GM12878 (cell line): ENCODE results near the gene ZKSCAN2. TPM values are rescaled to one million over a fixed set of nuclear protein-coding genes. Genes with fewer than 3 reads are reported as not detected.

ENCODE experiments used
- ATF7 ChIP-seq: fragments of 450-650 bp; IDR thresholded peaks from 2 replicates; pipeline ENCODE4 v1.6.1; 2016; ENCODE audit warnings: low read depth, mild to moderate bottlenecking
- BRCA1 ChIP-seq: IDR thresholded peaks from 2 replicates; pipeline ENCODE4 v1.6.1; 2011; ENCODE audit warnings: low read depth, low read length, improper control_type of control experiment
- CREB1 ChIP-seq: IDR thresholded peaks from 2 replicates; pipeline ENCODE4 v1.6.1; 2012; ENCODE audit warnings: low read depth, mild to moderate bottlenecking, inconsistent platforms
- EZH2 ChIP-seq: IDR thresholded peaks from 2 replicates; pipeline ENCODE4 v1.6.1; 2012; ENCODE audit warnings: low read depth, mild to moderate bottlenecking, control low read depth, inconsistent platforms, low read length, borderline replicate concordance; ENCODE audit not compliant: control insufficient read depth
- JUNB ChIP-seq: IDR thresholded peaks from 2 replicates; pipeline ENCODE4 v1.6.1; 2016; ENCODE audit warnings: antibody characterized with exemption, mild to moderate bottlenecking
- LARP7 ChIP-seq: fragments of 450-650 bp; IDR thresholded peaks from 2 replicates; pipeline ENCODE4 v1.6.1; 2017; ENCODE audit warnings: mild to moderate bottlenecking
- MEF2A ChIP-seq: IDR thresholded peaks from 2 replicates; pipeline ENCODE4 v1.6.1; 2011; ENCODE audit warnings: low read depth, mild to moderate bottlenecking, low read length, moderate library complexity; ENCODE audit not compliant: insufficient read depth
- MYC ChIP-seq: IDR thresholded peaks from 2 replicates; pipeline ENCODE4 v1.6.1; 2011; ENCODE audit warnings: mild to moderate bottlenecking, low read length, moderate library complexity, inconsistent platforms; ENCODE audit not compliant: insufficient read depth, insufficient replicate concordance, insufficient read length, severe bottlenecking
- POLR2AphosphoS2 ChIP-seq: IDR thresholded peaks from 2 replicates; pipeline ENCODE4 v1.6.1; 2011; ENCODE audit warnings: low read depth, mild to moderate bottlenecking, low read length, improper control_type of control experiment, moderate library complexity
- SREBF1 ChIP-seq: IDR thresholded peaks from 2 replicates; pipeline ENCODE4 v1.6.1; 2012; ENCODE audit warnings: mild to moderate bottlenecking, low read length
- TAF1 ChIP-seq: IDR thresholded peaks from 2 replicates; pipeline ENCODE4 v1.6.1; 2011; ENCODE audit warnings: mild to moderate bottlenecking, low read depth, low read length, borderline replicate concordance
- TCF7 ChIP-seq: IDR thresholded peaks from 2 replicates; pipeline ENCODE4 v1.6.1; 2014; ENCODE audit warnings: antibody characterized with exemption, borderline replicate concordance
- ZNF24 ChIP-seq: fragments of 450-650 bp; IDR thresholded peaks from 2 replicates; pipeline ENCODE4 v1.6.1; 2017; ENCODE audit warnings: antibody characterized with exemption, mild to moderate bottlenecking
- ZNF622 ChIP-seq: fragments of 450-650 bp; IDR thresholded peaks from 2 replicates; pipeline ENCODE4 v1.6.1; 2017; ENCODE audit warnings: mild to moderate bottlenecking, inconsistent platforms
- polyA plus RNA-seq, 11 experiments: library from polyadenylated mRNA; depleted of rRNA in 4 of 11; unstranded in 6 of 11; stranded (reverse) in 5 of 11; fragments of >200 nt; fragmentation: Nextera tagmentation in 4 of 11; fragmentation: Illumina TruSeq in 1 of 11; extraction: Ambion mirVana in 4 of 11; extraction: Trizol in 1 of 11; gene quantifications; 1 replicate in 1 of 11; 2 replicates in 10 of 11; pipeline versions ENCODE4 v1.2.1 to v1.2.3, GENCODE V29; 2011 to 2016; ENCODE audit warnings: inconsistent platforms in 2 of 11, missing spikeins in 2 of 11, low read depth in 1 of 11
- total RNA-seq, 4 experiments: library from RNA; depleted of rRNA in 3 of 4; stranded (reverse); fragments of >200 nt in 3 of 4; fragmentation: Illumina TruSeq in 1 of 4; extraction: Trizol in 1 of 4; gene quantifications; 2 replicates each; pipeline versions ENCODE4 v1.2.1 to v1.2.3, GENCODE V29; 2013 to 2021
- TF ChIP-seq, protein P1 (sequence below): fragments of 450-650 bp; formaldehyde crosslinking; IDR thresholded peaks from 2 replicates; pipeline ENCODE4 v1.5.0; 2022; ENCODE audit warnings: mild to moderate bottlenecking, missing genetic modification characterization
- TF ChIP-seq, protein P2 (sequence below): fragments of 450-650 bp; IDR thresholded peaks from 2 replicates; pipeline ENCODE4 v1.6.1; 2014; ENCODE audit warnings: mild to moderate bottlenecking
- TF ChIP-seq, protein P3 (sequence below): IDR thresholded peaks from 2 replicates; pipeline ENCODE4 v1.6.1; 2012; ENCODE audit warnings: improper control_type of control experiment, low read depth, low read length; ENCODE audit not compliant: insufficient replicate concordance
- TF ChIP-seq, protein P4 (sequence below): IDR thresholded peaks from 2 replicates; pipeline ENCODE4 v1.6.1; 2011; ENCODE audit warnings: low read depth, low read length, improper control_type of control experiment, borderline replicate concordance

The ZKSCAN2 gene
- total and polyA plus RNA-seq, 10 of the 15 experiments (the other 5 are each of a cell fraction or from before 2014, with no cell fraction given), result 0.75 to 6.6 (median 2.9) TPM

DNA sequence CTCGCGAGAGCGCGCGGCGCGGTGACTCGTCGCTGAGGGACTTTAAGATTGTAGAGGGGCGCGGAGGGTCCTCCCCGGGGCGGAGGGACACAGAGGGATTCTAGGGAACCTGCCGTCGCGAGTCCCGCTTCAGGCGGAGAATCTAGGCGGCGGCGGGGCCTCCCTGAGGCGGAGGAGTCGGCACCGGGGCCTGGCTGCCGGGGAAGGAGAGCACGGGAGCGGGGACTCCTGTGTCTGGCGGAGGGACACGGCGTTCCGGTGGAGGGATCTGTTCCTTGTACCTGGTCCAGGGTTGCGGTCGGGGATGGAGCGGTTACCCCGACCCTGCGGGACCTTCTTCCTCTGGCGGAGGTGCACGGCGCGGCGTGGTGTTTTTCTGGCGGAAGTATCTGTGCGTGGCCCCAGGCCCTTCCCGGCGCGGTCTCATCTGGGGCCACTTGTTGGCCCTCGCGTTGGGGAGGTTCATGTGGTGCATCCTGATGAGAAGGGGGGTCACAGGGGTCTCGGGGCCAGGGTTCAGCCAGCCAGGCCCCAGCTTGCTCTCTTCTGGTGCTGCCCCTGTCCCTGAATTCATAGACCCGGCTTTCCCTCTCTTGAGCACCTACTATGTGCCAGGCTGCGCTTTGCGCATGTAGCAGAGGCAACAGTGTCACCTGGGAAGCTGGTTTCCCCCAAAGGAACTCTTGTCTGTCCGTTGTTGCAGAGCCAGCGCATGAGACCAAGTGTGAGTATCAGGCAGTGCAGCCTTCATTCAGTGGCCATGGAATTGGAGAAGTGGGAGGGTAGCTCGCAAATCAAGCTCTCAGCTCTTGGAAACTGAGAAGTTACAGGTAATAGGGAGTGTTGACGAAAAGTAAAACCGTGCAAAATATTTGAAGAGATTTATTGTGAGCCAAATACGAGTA is 563 bp upstream of the ZKSCAN2 start (continued):
- TF ChIP-seq, protein P1, sequence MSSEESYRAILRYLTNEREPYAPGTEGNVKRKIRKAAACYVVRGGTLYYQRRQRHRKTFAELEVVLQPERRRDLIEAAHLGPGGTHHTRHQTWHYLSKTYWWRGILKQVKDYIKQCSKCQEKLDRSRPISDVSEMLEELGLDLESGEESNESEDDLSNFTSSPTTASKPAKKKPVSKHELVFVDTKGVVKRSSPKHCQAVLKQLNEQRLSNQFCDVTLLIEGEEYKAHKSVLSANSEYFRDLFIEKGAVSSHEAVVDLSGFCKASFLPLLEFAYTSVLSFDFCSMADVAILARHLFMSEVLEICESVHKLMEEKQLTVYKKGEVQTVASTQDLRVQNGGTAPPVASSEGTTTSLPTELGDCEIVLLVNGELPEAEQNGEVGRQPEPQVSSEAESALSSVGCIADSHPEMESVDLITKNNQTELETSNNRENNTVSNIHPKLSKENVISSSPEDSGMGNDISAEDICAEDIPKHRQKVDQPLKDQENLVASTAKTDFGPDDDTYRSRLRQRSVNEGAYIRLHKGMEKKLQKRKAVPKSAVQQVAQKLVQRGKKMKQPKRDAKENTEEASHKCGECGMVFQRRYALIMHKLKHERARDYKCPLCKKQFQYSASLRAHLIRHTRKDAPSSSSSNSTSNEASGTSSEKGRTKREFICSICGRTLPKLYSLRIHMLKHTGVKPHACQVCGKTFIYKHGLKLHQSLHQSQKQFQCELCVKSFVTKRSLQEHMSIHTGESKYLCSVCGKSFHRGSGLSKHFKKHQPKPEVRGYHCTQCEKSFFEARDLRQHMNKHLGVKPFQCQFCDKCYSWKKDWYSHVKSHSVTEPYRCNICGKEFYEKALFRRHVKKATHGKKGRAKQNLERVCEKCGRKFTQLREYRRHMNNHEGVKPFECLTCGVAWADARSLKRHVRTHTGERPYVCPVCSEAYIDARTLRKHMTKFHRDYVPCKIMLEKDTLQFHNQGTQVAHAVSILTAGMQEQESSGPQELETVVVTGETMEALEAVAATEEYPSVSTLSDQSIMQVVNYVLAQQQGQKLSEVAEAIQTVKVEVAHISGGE (CRISPR knock-in tag), result peak; percentile 8; the same call in 1 of the 2 replicates
- TF ChIP-seq TAF1 (peak; percentile 83; the same call in 1 of the 2 replicates), LARP7 (peak; percentile 63; the same call in 1 of the 2 replicates), MEF2A (0 out of 2 replicates have a peak, but pooled peaks have one; percentile 10), ZNF622 (no peak), POLR2AphosphoS2 (no peak; the same call in 1 of the 2 replicates), ZNF24 (no peak), CREB1 (peak; percentile 63), ATF7 (peak; percentile 26; the same call in 1 of the 2 replicates), SREBF1 (no peak), BRCA1 (peak; percentile 72), TCF7 (no peak), MYC (no peak), EZH2 (no peak), JUNB (no peak; the same call in 1 of the 2 replicates)
- TF ChIP-seq, protein P2, sequence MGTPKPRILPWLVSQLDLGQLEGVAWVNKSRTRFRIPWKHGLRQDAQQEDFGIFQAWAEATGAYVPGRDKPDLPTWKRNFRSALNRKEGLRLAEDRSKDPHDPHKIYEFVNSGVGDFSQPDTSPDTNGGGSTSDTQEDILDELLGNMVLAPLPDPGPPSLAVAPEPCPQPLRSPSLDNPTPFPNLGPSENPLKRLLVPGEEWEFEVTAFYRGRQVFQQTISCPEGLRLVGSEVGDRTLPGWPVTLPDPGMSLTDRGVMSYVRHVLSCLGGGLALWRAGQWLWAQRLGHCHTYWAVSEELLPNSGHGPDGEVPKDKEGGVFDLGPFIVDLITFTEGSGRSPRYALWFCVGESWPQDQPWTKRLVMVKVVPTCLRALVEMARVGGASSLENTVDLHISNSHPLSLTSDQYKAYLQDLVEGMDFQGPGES, result 0 out of 2 replicates have a peak, but pooled peaks have one; percentile 23
- TF ChIP-seq, protein P3, sequence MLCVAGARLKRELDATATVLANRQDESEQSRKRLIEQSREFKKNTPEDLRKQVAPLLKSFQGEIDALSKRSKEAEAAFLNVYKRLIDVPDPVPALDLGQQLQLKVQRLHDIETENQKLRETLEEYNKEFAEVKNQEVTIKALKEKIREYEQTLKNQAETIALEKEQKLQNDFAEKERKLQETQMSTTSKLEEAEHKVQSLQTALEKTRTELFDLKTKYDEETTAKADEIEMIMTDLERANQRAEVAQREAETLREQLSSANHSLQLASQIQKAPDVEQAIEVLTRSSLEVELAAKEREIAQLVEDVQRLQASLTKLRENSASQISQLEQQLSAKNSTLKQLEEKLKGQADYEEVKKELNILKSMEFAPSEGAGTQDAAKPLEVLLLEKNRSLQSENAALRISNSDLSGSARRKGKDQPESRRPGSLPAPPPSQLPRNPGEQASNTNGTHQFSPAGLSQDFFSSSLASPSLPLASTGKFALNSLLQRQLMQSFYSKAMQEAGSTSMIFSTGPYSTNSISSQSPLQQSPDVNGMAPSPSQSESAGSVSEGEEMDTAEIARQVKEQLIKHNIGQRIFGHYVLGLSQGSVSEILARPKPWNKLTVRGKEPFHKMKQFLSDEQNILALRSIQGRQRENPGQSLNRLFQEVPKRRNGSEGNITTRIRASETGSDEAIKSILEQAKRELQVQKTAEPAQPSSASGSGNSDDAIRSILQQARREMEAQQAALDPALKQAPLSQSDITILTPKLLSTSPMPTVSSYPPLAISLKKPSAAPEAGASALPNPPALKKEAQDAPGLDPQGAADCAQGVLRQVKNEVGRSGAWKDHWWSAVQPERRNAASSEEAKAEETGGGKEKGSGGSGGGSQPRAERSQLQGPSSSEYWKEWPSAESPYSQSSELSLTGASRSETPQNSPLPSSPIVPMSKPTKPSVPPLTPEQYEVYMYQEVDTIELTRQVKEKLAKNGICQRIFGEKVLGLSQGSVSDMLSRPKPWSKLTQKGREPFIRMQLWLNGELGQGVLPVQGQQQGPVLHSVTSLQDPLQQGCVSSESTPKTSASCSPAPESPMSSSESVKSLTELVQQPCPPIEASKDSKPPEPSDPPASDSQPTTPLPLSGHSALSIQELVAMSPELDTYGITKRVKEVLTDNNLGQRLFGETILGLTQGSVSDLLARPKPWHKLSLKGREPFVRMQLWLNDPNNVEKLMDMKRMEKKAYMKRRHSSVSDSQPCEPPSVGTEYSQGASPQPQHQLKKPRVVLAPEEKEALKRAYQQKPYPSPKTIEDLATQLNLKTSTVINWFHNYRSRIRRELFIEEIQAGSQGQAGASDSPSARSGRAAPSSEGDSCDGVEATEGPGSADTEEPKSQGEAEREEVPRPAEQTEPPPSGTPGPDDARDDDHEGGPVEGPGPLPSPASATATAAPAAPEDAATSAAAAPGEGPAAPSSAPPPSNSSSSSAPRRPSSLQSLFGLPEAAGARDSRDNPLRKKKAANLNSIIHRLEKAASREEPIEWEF, result no peak
- TF ChIP-seq, protein P4, sequence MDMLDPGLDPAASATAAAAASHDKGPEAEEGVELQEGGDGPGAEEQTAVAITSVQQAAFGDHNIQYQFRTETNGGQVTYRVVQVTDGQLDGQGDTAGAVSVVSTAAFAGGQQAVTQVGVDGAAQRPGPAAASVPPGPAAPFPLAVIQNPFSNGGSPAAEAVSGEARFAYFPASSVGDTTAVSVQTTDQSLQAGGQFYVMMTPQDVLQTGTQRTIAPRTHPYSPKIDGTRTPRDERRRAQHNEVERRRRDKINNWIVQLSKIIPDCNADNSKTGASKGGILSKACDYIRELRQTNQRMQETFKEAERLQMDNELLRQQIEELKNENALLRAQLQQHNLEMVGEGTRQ, result no peak
